ENCODE measurements around the gene PARN.
A peak's percentile ranks its signal among the peaks of the same experiment; 100 is the strongest.
"Not testable (repeated sequence)": the region's sequence is repeated elsewhere in the genome, so short reads cannot be mapped to it uniquely, and the experiment has no call there.

Gene PARN

DNA sequence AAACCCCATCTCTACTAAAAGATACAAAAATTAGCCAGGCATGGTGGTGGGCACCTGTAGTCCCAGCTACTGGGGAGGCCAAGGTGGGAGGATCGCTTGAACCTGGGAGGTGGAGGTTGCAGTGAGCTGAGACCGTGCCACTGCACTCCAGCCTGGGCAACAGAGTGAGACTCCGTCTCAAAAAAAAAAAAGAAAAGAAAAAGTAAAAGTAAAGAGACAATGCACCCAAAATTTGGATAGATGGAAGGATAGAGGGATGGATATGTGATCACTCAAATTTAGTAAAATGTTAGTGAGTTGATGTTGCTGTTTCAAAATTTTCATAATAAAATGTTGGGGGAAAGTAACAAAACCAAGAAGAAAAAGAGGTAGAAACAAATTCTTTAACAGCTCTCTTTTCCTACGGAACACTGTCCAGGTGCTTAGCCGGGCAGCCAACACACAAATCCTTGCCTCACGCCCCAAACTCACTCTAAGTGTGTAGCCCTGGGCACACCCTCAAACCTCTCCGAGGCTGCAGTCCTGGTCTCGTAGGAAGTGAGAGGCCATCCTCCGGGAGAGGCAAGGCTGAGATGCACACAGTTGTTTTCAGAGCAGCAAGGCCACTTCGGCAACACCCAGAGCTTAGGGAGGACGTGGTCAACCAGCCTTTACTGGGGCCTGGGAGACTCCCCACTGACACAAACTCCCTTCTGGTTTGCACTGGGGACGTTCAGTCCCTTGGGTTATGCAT lies 228.9 kb downstream of the PARN start:
- not testable (repeated sequence) for DNase-seq (ENCODE audit: low read depth)

DNA sequence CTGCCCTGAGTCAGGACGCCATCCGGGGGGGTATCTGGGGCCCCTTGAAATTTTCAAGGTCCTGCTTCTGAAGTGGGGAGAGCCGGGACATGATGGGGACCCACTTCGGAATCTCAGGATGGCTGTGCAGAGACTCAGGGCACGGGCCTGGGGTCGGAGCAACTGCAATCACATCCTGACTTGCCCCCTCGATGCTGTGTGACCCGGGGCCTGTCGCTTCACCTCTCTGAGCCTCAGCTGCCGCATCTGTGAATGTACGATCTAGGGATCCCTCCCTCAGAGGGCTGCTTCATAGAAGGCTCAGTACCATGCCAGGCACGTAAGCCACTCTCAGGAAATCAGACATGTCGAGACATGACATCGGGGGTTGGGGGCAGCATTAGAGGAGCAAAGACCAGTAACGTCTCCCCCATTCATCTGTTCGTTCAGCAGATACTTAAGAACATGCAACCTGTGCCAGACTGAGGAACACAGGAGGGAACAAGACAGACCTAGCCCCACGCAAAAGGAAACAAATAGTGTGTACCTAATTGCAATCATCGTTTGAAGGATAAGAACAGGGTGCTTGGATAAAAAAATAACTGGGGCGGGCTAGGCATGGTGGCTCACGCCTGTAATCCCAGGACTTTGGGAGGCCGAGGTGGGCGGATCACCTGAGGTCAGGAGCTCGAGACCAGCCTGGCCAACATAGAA lies 229.6 kb downstream of the PARN start:
- DNase-seq (ENCODE audit: low read depth), result no peak

DNA sequence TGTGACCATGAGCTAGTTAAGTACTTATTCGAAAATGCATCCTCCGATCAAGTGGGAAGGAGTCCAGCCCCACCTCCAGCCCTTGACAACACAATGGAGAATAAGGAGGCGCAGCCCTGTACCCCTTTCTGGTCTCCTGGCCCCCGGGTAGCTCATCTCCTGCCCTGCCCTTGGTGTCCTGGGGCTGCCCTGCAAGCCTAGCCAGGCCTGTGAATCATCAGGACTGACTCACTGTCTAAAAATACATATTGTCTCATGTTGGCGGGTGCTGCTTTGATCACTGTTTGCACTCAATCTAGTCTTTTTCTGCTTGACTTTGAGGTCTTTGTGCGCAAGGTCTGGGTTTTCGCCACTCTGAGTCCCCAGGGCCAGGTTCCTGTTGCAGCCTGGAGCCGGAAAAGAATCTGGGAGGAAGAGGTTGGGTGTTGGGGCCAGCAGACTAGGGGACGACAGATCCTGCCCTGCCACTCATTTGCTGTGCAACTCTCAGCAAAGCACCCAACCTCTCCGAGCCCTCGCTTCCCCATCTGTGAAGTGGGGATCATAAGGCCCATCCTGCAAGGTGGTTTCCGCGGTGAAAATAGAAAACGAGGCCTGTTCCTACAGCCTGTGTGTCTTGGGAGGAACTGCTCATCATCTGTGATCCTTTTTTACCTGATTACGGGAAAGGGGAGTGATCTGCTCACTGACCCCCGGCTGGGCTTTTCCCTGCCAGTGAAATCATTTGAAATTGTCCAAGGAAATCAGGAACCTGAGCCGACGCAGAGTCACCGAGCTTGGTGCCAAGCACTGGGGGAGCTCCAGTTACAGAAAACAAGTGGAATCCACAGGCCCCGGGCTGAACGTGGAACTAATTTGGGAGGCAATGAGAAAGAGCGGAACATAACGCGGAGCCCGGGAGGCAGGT lies 230.4 kb downstream of the PARN start:
- peak; percentile 63 for DNase-seq (ENCODE audit: low read depth)

DNA sequence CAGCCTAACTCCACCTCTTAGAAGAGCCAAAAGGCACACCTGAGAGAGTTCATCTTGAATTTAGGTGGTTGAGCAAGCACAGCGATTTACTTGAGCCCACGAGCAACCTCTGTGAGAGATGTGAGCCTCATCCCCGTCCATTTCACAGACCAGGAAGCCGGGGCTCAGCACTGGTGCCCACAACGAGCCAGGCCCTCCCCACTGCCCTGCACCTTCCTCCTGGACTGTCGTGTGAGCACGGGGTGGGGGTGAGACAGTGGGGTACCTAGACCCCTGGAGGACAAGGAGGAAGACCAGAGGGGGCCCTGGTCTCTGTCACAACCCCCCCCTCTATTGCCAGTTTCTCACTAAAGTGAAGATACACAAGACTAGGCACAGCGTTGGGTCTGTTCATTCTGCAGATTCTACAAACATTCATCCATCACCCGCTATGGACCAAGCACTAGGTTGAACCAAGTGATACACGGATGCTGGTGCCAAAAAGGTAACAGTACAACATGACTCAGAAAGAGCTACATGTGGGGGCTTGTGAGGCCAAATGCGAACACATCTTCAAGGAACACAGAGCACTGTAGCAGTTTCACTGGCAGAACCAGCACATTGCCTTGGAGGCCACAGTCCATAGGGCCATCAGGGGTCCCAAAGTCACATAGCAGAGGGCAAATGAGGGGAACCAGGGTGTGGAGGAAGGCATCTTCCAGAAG lies 231.9 kb downstream of the PARN start:
- DNase-seq (ENCODE audit: low read depth), result no peak

DNA sequence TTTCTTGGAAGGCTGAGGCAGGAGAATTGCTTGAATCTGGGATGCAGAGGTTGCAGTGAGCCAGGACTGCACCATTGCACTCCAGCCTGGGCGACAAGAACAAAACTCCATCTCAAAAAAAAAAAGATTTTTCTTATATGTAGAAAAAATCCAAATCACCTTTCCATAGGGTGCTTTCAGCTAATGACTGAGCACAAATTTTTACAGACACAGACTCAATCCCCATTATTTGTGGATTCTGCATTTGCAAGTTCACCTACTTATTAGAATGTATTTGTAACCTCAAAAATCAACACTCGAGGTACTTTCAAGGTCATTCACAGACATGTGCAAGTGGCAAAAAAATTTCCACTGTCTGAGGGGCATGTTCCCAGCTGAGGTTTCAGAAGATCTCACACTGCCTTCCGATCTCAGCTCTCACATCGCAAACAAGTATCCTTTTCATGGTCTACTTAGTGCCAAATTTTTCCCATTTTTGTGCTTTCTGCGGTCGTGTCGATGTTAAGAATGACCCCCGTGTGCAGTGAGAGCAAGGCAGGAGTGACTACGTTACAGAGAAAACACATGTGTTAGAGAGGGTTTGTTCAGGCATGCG lies 234.3 kb downstream of the PARN start:
- DNase-seq (ENCODE audit: low read depth), result not testable (repeated sequence)

DNA sequence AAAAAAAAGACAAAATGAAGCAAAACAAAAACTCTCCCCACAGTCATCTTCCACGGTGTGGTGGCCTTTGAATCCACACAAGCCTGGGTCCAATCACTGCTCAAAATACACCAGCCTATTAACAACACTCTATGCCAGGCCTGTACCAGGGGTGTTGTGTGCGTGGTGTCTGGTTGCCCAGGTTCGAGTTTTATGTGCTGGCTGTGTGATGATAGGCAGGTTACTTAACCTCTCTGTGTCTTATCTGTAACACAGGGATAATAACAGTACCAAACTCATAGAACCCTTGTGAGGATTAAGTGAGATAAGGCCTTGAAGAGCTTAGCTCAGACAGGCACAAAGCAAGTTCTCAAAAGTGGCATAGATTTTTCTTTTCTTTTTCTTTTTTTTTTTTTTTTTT lies 235.2 kb downstream of the PARN start:
- DNase-seq (ENCODE audit: low read depth), result no peak

DNA sequence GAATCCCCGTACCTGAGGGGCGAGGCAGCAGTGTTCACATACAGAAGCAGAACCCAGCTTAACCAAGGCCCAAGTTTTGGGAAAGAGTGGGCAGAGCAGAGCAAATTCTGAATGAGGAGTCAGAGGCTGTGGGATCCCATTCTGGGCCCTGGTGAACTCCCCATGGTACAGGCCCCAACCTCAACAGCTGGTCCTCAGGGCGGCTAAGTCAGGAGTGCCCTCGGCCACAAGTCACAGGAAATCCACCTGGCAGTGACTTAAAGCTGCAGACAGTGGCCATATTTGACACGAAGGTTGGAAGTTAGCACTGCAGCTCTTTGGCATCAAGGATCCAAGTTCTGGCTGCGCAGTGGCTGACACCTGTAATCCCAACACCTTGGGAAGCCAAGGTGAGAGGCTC lies 237.1 kb downstream of the PARN start:
- no peak for DNase-seq (ENCODE audit: low read depth)

DNA sequence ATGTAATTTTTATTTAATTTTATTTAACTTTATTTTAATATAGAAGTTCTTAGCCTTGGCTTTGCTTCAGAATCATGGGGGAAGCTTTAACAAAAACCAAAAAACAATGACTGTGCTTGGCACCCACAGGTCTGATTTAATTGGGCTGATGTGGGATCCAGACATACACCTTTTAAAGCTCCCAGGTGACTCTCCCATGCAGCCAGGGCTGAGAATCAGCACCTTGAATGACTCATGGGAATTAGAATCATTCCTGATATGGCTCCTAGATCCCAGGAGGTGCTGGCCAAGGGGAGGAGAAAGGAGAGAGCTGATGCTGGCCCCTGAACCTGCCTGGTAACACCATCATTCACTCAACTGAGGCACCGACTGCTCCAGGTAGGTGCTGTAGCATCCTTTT lies 240.7 kb downstream of the PARN start:
- no peak for DNase-seq (ENCODE audit: low read depth)

DNA sequence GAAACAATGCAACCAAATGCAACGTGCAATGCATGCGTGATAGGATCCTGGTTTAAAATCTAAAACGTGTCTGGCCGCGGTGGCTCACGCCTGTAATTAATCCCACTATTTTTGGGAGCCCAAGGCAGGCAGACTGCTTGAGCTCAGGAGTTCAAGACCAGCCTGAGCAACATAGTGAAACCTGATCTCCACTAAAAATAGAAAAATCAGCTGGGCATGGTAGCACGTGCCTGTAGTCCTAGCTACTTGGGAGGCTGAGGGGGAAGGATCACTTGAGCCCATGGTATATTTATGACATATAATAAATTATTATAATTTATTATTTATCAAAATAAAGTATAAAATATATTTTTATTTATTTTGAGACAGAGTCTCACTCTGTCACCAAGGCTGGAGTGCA lies 241.8 kb downstream of the PARN start:
- no peak for DNase-seq (ENCODE audit: low read depth)

DNA sequence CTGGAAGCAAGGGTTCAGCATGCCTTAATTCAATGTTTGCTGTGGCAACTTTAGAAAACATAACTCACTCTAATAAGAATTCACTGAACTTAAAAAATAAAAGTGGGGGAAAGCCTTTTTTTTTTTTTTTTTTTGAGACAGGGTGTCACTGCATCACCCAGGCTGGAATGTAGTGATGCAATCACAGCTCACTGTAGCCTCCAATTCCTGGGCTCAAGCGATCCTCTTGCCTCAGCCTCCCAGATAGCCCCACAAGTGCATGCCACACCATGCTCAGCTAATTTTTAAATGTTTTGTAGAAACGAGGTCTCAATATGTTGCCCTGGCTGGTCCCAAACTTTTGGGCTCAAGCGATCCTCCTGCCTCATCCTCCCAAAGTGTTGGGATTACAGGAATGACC lies 243.9 kb downstream of the PARN start:
- DNase-seq (ENCODE audit: low read depth), result no peak
